Upper lobe of left lung (tissue), 4 donors: ENCODE data around the gene NELFB.

ENCODE experiments used
- POLR2AphosphoS5 ChIP-seq, 2 donors: sonication (generic); formaldehyde crosslinking; IDR thresholded peaks; one replicate each; pipeline ENCODE4 v1.5.1; 2017; ENCODE audit warnings: antibody characterized with exemption in 2 of 2
- TF ChIP-seq, protein P1 (sequence below), 6 experiments: fragments of 450-650 bp in 4 of 6; fragments of 200-600 bp in 2 of 6; sonication (generic) in 2 of 6; IDR thresholded peaks; one replicate each; pipeline ENCODE4 v1.5.1; 2016 to 2019; ENCODE audit warnings: antibody characterized with exemption in 6 of 6

DNA sequence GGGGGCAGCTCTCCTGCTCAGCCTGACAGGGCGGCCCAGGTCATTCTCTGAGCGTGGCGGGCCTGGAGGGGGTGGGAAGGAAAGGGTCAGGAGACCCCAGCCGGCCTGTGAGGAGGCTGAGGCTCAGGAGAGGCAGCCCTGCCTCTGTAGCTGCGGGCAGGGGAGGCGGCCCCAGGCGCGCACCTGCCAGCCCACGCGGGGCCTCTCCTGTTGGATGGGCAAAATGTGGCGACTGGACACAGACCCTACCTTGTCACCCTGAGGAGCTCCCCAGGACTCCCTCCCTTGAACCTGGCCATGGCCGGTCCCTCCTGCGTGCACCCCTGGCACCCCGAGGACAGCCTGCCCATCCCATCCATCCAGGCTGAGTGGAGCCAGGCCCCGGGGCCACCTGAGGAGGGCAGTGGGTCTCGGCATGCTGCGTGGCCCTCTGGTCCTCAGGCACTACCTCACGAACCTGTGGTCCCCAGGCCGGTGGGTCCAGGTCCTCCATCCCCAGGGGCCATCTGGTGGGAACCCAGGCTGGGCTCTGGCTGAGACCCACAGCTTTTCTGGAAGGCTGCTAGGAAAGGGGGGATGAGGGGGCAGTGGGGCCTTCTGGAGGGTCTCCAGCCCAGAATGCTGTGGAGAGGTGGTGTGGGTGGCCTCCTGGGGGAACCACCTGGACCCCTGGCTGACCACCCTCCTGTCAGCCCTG, 62.0 kb downstream of the NELFB start:
- TF ChIP-seq, protein P1, sequence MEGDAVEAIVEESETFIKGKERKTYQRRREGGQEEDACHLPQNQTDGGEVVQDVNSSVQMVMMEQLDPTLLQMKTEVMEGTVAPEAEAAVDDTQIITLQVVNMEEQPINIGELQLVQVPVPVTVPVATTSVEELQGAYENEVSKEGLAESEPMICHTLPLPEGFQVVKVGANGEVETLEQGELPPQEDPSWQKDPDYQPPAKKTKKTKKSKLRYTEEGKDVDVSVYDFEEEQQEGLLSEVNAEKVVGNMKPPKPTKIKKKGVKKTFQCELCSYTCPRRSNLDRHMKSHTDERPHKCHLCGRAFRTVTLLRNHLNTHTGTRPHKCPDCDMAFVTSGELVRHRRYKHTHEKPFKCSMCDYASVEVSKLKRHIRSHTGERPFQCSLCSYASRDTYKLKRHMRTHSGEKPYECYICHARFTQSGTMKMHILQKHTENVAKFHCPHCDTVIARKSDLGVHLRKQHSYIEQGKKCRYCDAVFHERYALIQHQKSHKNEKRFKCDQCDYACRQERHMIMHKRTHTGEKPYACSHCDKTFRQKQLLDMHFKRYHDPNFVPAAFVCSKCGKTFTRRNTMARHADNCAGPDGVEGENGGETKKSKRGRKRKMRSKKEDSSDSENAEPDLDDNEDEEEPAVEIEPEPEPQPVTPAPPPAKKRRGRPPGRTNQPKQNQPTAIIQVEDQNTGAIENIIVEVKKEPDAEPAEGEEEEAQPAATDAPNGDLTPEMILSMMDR (IDR thresholded peaks at IDR 0.05) = no peak
- no peak for TF ChIP-seq POLR2AphosphoS5 (IDR thresholded peaks at IDR 0.05)
